ENCODE data around the gene TNNT2. TPM values are rescaled to one million over a fixed set of nuclear protein-coding genes. Genes with fewer than 3 reads are reported as not detected.

The TNNT2 gene
- total RNA-seq, 2 experiments from 2014 or later: not detected

- ATAC-seq (no peak), DNase-seq (no peak)
- ChIA-PET POLR2A (no interaction called here), CTCF (interaction anchor here (1.0 kb wide), 1 partner anchor 9 kb away, joined by 3 read pairs; no protein-coding TSS in a partner anchor)
- H3K4me1 Mint-ChIP-seq (ENCODE audit: low read depth): no peaks in the 10 kb centered on the region
- H3K27ac Mint-ChIP-seq: no peak overlapping the region
- peaks cover 36% of the 10 kb centered on the region for H3K27me3 Mint-ChIP-seq (ENCODE audit: low read depth)
- H3K9me3 Mint-ChIP-seq (ENCODE audit: insufficient read depth): no peaks in the 10 kb centered on the region
- H3K4me3 Mint-ChIP-seq: no peak overlapping the region
- H3K36me3 Mint-ChIP-seq (ENCODE audit: low read depth): no peaks in the 10 kb centered on the region
Observed at GRCh38 chr1:201400212-201400851, 22.9 kb upstream of the TNNT2 start.

DNA sequence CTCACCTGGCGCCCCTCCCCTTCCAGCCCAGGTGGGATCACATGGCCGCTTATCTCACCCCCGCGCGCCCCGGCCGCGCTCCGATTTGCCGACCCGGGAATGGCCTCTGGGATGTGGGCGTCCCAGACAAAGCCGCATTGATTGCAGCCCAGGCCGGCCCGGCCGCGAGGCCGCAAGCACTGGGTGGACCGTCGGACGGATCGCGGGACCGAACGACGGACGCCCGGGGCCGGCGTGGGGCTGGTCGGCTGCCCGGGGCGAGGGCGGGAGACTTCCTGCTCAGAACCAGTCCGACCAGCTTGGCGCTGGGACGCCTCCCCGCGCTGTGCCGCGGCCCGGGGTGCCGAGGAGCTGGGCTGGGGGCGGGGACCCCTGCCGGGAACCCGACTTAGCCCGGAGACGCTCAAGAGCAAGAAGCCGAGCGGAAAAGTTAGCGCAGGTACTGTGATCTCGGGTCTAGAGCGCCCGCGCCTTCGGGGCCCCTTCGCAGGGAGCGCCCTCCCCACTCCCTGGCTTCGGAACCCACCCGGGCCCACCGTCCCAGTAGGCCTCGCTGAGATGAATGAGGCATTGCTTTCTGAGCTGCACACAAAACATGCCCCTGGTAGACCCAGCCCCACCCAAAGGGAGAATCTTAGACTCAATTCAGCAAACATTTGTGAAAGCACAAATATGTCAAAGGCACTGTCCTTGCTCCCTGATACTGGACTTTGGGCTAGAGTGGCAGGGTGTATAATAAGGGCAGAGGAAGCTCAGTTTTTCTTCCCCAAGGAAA, 22.1 kb upstream of the TNNT2 start:
- no peaks in the 10 kb centered on the region for H3K36me3 Mint-ChIP-seq (ENCODE audit: low read depth)
- H3K27ac Mint-ChIP-seq: no peak overlapping the region
- no peaks in the 10 kb centered on the region for H3K4me1 Mint-ChIP-seq (ENCODE audit: low read depth)
- H3K27me3 Mint-ChIP-seq (ENCODE audit: low read depth): peaks cover 36% of the 10 kb centered on the region
- ChIA-PET POLR2A (no interaction called here), CTCF (no interaction called here)
- DNase-seq: no peak
- no peak for ATAC-seq
- H3K4me3 Mint-ChIP-seq: no peak overlapping the region
- H3K9me3 Mint-ChIP-seq (ENCODE audit: insufficient read depth): no peaks in the 10 kb centered on the region

- H3K27ac Mint-ChIP-seq: no peak within 1 kb of the TSS
Observed at GRCh38 chr1:201399018-201399351, 21.5 kb upstream of the TNNT2 start, which contains the start of gene LAD1. Gene LAD1, minus strand, starts transcription at chr1:201399324. Its CDS starts 18 bp downstream, at chr1:201399306.

DNA sequence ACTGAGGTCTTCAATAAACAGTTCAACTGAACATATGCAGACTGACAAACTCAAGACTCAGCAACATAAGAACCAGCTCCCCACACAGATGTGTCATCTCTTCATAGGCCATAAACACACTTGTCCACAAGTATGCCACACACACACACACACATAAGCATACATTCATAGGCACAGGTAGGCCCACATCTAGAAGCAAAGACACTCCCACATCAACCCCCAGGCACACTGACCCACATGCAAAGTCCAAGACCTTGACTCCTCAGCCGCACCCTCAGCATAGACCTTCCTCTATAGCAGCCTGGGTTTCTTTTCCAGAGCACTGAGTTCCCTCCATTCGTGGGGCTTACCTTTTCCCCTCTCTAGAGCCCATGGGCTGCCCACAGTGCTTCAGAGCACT, 20.2 kb upstream of the TNNT2 start:
- no peaks in the 10 kb centered on the region for H3K4me1 Mint-ChIP-seq (ENCODE audit: low read depth)
- H3K27ac Mint-ChIP-seq: no peak overlapping the region
- no peaks in the 10 kb centered on the region for H3K9me3 Mint-ChIP-seq (ENCODE audit: insufficient read depth)
- peaks cover 45% of the 10 kb centered on the region for H3K27me3 Mint-ChIP-seq (ENCODE audit: low read depth)
- DNase-seq: no peak
- ChIA-PET POLR2A (no interaction called here), CTCF (no interaction called here)
- no peak overlapping the region for H3K4me3 Mint-ChIP-seq
- no peaks in the 10 kb centered on the region for H3K36me3 Mint-ChIP-seq (ENCODE audit: low read depth)
- no peak for ATAC-seq

More at GRCh38 chr1:201399018-201399351, 21.5 kb upstream of the TNNT2 start, which contains the start of gene LAD1:
- peaks cover 36% of the 10 kb centered on the region for H3K27me3 Mint-ChIP-seq (ENCODE audit: low read depth)
- H3K4me1 Mint-ChIP-seq (ENCODE audit: low read depth): no peaks in the 10 kb centered on the region
- ATAC-seq (no peak), DNase-seq (no peak)
- CTCF ChIA-PET: no interaction called here
- no peaks in the 10 kb centered on the region for H3K9me3 Mint-ChIP-seq (ENCODE audit: insufficient read depth)
- H3K36me3 Mint-ChIP-seq (ENCODE audit: low read depth): no peaks in the 10 kb centered on the region
- H3K4me3 Mint-ChIP-seq: no peak within 1 kb of the TSS
- POLR2A ChIA-PET: no interaction called here

DNA sequence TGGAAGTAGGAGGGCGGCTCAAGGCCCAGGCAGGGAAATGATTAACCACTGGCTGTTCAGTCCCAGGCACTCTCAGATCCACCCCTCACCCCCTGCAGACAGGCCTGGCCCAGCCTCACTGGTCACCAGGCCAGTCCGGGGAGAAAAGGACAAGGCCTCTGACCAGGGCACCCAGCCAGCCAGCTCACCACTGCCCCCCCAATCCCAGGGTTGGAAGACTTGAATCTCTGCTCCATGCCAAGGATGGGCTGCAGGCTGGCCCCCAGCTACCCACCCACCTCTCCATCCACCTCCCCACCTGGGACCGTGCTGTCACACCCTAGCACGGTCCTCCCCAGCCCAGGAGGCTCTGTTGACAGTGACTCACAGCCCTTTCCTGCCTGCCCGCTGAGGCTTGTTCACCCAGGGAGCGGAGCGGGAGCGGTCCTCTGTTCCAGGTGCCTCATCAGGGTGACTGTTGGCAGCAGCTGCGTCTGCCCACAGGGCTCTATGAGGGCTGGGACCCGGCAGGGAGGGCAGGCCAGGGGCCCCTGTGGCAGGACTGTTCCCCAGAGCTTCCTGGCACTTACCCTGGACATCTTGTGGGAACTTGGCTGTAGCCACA, 19.5 kb upstream of the TNNT2 start:
- ChIA-PET CTCF (no interaction called here), POLR2A (no interaction called here)
- Mint-ChIP-seq H3K9me3 (ENCODE audit: insufficient read depth) (no peaks in the 10 kb centered on the region), H3K36me3 (ENCODE audit: low read depth) (no peaks in the 10 kb centered on the region), H3K27ac (no peak overlapping the region), H3K27me3 (ENCODE audit: low read depth) (peaks cover 45% of the 10 kb centered on the region), H3K4me1 (ENCODE audit: low read depth) (no peaks in the 10 kb centered on the region), H3K4me3 (no peak overlapping the region)
- ATAC-seq (no peak), DNase-seq (no peak)

DNA sequence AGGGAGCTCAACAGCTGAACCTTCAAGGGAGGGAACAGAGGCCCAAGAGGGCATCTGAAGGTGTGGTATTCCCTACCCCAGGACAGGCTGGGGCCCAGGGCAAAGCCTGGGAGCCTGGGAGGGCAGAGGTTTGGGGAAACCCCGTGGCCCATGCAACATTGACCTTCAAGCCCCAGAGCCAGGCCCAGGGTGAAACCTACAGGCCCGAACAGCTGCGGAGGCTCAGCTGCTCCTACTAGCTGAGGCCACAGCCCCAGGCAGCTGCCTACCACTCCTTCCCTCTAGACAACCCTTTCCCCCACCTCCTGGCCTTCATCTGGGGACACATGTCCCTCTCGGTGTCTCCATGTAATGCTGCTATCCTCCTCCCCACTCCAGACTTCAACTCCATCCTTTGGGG, 18.5 kb upstream of the TNNT2 start:
- POLR2A ChIA-PET: no interaction called here
- H3K36me3 Mint-ChIP-seq (ENCODE audit: low read depth): no peaks in the 10 kb centered on the region
- no peaks in the 10 kb centered on the region for H3K4me1 Mint-ChIP-seq (ENCODE audit: low read depth)
- H3K27ac Mint-ChIP-seq: no peak overlapping the region
- CTCF ChIA-PET: no interaction called here
- no peaks in the 10 kb centered on the region for H3K9me3 Mint-ChIP-seq (ENCODE audit: insufficient read depth)
- no peak for ATAC-seq
- no peak for DNase-seq
- H3K4me3 Mint-ChIP-seq: no peak overlapping the region
- H3K27me3 Mint-ChIP-seq (ENCODE audit: low read depth): peaks cover 49% of the 10 kb centered on the region

- Mint-ChIP-seq H3K9me3 (ENCODE audit: insufficient read depth) (no peaks in the 10 kb centered on the region), H3K4me3 (no peak overlapping the region), H3K36me3 (ENCODE audit: low read depth) (no peaks in the 10 kb centered on the region), H3K27ac (no peak overlapping the region), H3K4me1 (ENCODE audit: low read depth) (no peaks in the 10 kb centered on the region), H3K27me3 (ENCODE audit: low read depth) (peaks cover 37% of the 10 kb centered on the region)
- POLR2A ChIA-PET: no interaction called here
- CTCF ChIA-PET: no interaction called here
- no peak for ATAC-seq
- DNase-seq: no peak
Observed at GRCh38 chr1:201394591-201394990, 17.1 kb upstream of the TNNT2 start.

DNA sequence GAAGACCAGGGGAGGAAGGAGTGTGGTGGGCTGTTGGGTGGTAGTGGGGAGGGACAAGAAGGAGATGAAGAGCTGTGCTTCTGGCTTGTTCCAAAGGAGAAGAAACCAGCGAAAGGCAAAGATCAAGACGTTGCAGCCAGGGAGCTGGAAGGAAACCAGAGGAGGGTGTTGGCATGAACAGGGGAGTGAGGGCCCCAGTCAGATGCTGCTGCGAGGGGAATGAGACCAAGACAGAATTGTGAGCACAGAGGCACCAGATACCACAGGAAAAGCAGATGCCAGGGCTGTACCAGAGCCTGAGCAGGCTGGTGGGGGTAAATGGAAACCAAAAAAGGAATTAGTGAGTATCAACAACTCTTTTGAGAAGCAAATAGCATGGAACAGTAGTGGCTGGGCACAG, 15.6 kb upstream of the TNNT2 start:
- POLR2A ChIA-PET: no interaction called here
- no peak for DNase-seq
- Mint-ChIP-seq H3K27ac (no peak overlapping the region), H3K36me3 (ENCODE audit: low read depth) (no peaks in the 10 kb centered on the region), H3K4me1 (ENCODE audit: low read depth) (no peaks in the 10 kb centered on the region), H3K9me3 (ENCODE audit: insufficient read depth) (no peaks in the 10 kb centered on the region), H3K27me3 (ENCODE audit: low read depth) (peaks cover 29% of the 10 kb centered on the region), H3K4me3 (no peak overlapping the region)
- ATAC-seq: no peak
- CTCF ChIA-PET: interaction anchor here (1.7 kb wide), 1 partner anchor 12 kb away, joined by 4 read pairs; no protein-coding TSS in a partner anchor

DNA sequence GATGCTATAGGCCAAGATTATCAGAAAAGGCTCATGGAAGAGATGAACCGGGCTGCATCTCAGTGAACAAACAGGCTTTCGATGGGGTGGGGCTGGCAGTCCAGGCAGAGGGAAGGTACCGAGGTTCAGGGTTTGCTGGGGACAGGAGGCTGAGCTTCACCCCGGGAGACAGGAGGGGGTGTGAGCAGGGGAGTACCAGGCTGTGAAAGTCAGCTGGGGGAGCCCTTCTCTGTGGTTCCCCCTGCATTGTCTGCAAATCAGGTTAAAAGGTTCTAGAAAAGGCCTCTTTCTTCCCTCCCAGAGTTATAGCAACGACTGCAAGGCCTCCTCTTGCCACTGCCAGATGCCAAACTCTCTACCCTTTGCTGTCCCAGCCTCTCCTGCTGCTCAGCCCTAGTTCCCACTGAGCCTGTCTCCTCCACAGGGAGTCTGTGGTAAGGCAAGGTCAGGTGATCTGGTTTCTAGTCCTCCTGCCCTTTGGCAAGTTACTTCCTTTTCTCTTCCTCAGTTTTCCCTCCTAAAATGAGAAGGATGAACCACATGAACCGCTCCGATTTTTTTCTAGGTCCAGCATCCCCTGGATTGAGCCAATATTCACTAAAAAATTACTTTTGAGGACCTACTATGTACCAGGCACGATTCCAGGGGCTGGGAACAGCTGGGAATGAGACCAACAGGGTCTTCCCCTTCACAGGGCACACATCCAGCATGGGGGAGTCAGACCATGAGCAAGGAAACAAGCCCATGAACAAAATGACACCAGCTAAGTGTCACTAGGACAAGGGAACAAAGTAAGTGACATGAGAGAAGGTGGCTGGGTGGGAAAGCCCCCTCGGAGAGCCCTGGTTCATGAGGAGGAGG, 14.4 kb upstream of the TNNT2 start:
- Mint-ChIP-seq H3K27me3 (ENCODE audit: low read depth) (peaks cover 21% of the 10 kb centered on the region), H3K27ac (no peak overlapping the region), H3K4me3 (no peak overlapping the region), H3K9me3 (ENCODE audit: insufficient read depth) (no peaks in the 10 kb centered on the region), H3K36me3 (ENCODE audit: low read depth) (no peaks in the 10 kb centered on the region), H3K4me1 (ENCODE audit: low read depth) (no peaks in the 10 kb centered on the region)
- DNase-seq: no peak
- ChIA-PET CTCF (interaction anchor here (1.7 kb wide), 1 partner anchor 13 kb away, joined by 4 read pairs; no protein-coding TSS in a partner anchor), POLR2A (no interaction called here)
- ATAC-seq: no peak

DNA sequence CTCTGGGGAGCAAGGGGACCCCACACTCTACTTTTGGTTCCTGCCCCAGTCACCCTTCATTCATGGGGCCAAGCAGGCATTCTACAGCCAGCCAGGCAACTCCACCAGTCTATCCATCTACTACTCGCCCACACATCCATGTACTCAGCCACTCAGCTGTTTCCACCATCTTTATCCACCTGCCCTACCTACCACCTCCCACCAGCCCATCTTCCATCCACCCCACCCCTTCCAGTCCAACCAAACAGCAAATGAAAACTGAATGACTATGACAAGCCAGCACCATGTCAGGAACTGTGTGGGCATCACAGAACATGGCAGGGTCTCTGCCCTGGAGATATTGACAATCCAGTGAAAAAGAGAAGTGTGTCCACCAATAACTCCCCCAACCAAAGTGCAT, 13.7 kb upstream of the TNNT2 start:
- Mint-ChIP-seq H3K4me3 (no peak overlapping the region), H3K27me3 (ENCODE audit: low read depth) (peaks cover 19% of the 10 kb centered on the region), H3K4me1 (ENCODE audit: low read depth) (no peaks in the 10 kb centered on the region), H3K27ac (no peak overlapping the region), H3K36me3 (ENCODE audit: low read depth) (no peaks in the 10 kb centered on the region), H3K9me3 (ENCODE audit: insufficient read depth) (no peaks in the 10 kb centered on the region)
- ChIA-PET POLR2A (no interaction called here), CTCF (no interaction called here)
- DNase-seq: no peak
- ATAC-seq: no peak

- H3K9me3 Mint-ChIP-seq (ENCODE audit: insufficient read depth): no peaks in the 10 kb centered on the region
- ATAC-seq (no peak), DNase-seq (no peak)
- CTCF ChIA-PET: interaction anchor here (1.2 kb wide), 1 partner anchor 20 kb away, joined by 5 read pairs; no protein-coding TSS in a partner anchor
- H3K4me1 Mint-ChIP-seq (ENCODE audit: low read depth): no peaks in the 10 kb centered on the region
- peaks cover 19% of the 10 kb centered on the region for H3K27me3 Mint-ChIP-seq (ENCODE audit: low read depth)
- no peak overlapping the region for H3K27ac Mint-ChIP-seq
- H3K4me3 Mint-ChIP-seq: no peak overlapping the region
- H3K36me3 Mint-ChIP-seq (ENCODE audit: low read depth): no peaks in the 10 kb centered on the region
- POLR2A ChIA-PET: no interaction called here
Observed at GRCh38 chr1:201389051-201389450, 11.6 kb upstream of the TNNT2 start.

All from activated CD8-positive, alpha-beta T cell treated with anti-CD3 and anti-CD28 coated beads, Interleukin-2, amount 10 ng/mL, durations not matched to agents 7 days and 5 days (primary cell).